Gastroesophageal sphincter (tissue), 3 donors: ENCODE measurements around the gene TPD52L1.

ENCODE experiments used
- EP300 ChIP-seq: sonication (generic); formaldehyde crosslinking; IDR thresholded peaks from one replicate; pipeline ENCODE4 v1.6.1; 2017; ENCODE audit warnings: antibody characterized with exemption, mild to moderate bottlenecking
- POLR2A ChIP-seq, 2 donors: fragments of 450-650 bp; IDR thresholded peaks; one replicate each; pipeline ENCODE4 v1.6.1; 2017; ENCODE audit warnings: antibody characterized with exemption in 2 of 2, mild to moderate bottlenecking in 2 of 2, moderate library complexity in 1 of 2
- POLR2AphosphoS5 ChIP-seq: sonication (generic); formaldehyde crosslinking; IDR thresholded peaks from one replicate; pipeline ENCODE4 v1.6.1; 2017; ENCODE audit warnings: antibody characterized with exemption
- TF ChIP-seq, protein P1 (sequence below), 4 experiments: fragments of 200-600 bp in 2 of 4; fragments of 450-650 bp in 2 of 4; sonication (generic) in 1 of 4; IDR thresholded peaks; one replicate each; pipeline ENCODE4 v1.5.1; 2017 to 2019; ENCODE audit warnings: antibody characterized with exemption in 4 of 4, mild to moderate bottlenecking in 2 of 4, moderate library complexity in 2 of 4

DNA sequence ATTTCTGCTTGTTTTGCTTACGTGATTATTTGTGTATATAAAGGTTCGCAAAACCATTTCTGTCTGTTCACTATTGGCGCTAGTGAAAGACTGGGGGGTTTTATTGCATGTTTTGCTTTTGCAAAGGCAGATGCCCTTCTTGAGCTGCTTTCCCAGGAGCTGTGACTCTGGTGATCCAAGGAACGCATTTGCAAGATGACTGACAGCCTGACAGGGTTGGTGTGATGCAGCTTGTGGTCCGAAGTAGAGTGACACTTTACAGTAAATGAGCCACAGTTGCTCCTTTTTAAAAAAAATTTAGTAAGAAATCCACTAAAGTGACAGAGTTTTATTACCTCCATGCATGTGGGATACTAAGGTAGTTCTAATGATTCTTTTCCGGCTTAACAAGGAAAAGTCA lies 73.7 kb downstream of the TPD52L1 start:
- TF ChIP-seq POLR2A (IDR thresholded peaks at IDR 0.05) (no peak), POLR2AphosphoS5 (no peak), EP300 (no peak)
- TF ChIP-seq, protein P1, sequence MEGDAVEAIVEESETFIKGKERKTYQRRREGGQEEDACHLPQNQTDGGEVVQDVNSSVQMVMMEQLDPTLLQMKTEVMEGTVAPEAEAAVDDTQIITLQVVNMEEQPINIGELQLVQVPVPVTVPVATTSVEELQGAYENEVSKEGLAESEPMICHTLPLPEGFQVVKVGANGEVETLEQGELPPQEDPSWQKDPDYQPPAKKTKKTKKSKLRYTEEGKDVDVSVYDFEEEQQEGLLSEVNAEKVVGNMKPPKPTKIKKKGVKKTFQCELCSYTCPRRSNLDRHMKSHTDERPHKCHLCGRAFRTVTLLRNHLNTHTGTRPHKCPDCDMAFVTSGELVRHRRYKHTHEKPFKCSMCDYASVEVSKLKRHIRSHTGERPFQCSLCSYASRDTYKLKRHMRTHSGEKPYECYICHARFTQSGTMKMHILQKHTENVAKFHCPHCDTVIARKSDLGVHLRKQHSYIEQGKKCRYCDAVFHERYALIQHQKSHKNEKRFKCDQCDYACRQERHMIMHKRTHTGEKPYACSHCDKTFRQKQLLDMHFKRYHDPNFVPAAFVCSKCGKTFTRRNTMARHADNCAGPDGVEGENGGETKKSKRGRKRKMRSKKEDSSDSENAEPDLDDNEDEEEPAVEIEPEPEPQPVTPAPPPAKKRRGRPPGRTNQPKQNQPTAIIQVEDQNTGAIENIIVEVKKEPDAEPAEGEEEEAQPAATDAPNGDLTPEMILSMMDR (IDR thresholded peaks at IDR 0.05), result no peak
